Retinal pigment epithelial cell (primary cell): ENCODE measurements around the gene PM20D1.

Source experiments
- DNase-seq: peaks from one replicate; pipeline ENCODE4 v3.0.0-alpha.2; 2010; ENCODE audit warnings: low read depth
- H3K4me3 ChIP-seq: 2 replicates; pipeline ENCODE4 v1.5.1; 2011; ENCODE audit warnings: mild to moderate bottlenecking, low read length, control low read depth, moderate library complexity
- CTCF ChIP-seq: conservative IDR thresholded peaks from 2 replicates; pipeline ENCODE4 v1.5.1; 2011; ENCODE audit warnings: low read depth, low read length, control low read depth, inconsistent platforms

PM20D1 gene

GRCh38 chr1:205782627-205783432 is 67.1 kb downstream of the PM20D1 start:
- no peak for DNase-seq
- TF ChIP-seq CTCF = no peak
- no peak overlapping the region for H3K4me3 ChIP-seq

- H3K4me3 ChIP-seq = no peak overlapping the region
- DNase-seq = no peak
- TF ChIP-seq CTCF = no peak
Observed at GRCh38 chr1:205780335-205780734, 69.6 kb downstream of the PM20D1 start.
